Hair follicle dermal papilla cell (primary cell): Measurements from ENCODE around the gene TEX29. TPM values are rescaled to one million over a fixed set of nuclear protein-coding genes. Genes with fewer than 3 reads are reported as not detected.

ENCODE experiments used
- total RNA-seq: library from RNA; depleted of rRNA; stranded (reverse); fragments of >200 nt; gene quantifications from 2 replicates; pipeline ENCODE4 v1.2.3, GENCODE V29; 2012

TEX29 gene
- total RNA-seq, result not detected in 2 replicates

GRCh38 chr13:111319998-111320911 is at the start of gene TEX29:
Gene TEX29, plus strand, starts transcription at chr13:111320642. Its CDS starts 249 bp downstream, at chr13:111320891.

Other genes with a start within 250 kb of the TEX29 start
- 35.7 and 40.4 TPM in 2 replicates for gene ARHGEF7, start 205.3 kb upstream of the TEX29 start, total RNA-seq